Esophagus squamous epithelium (tissue), 4 donors: Measurements from ENCODE around the gene ADD1.
A peak's percentile ranks its signal among the peaks of the same experiment; 100 is the strongest.

ENCODE experiments used
- CTCF ChIP-seq, 6 experiments: fragments of 450-650 bp in 4 of 6; fragments of 200-600 bp in 2 of 6; sonication (generic) in 2 of 6; IDR thresholded peaks; one replicate each; pipeline ENCODE4 v1.5.1; 2016 to 2019; ENCODE audit warnings: antibody characterized with exemption in 6 of 6, mild to moderate bottlenecking in 4 of 6, moderate library complexity in 4 of 6
- POLR2A ChIP-seq, 4 donors: fragments of 450-650 bp; IDR thresholded peaks; one replicate each; pipeline ENCODE4 v1.6.1; 2017; ENCODE audit warnings: antibody characterized with exemption in 4 of 4, mild to moderate bottlenecking in 4 of 4, moderate library complexity in 3 of 4

- TF ChIP-seq CTCF (IDR thresholded peaks at IDR 0.05): no peak
- peak in 1 of 4 donors; percentile 13 for TF ChIP-seq POLR2A (IDR thresholded peaks at IDR 0.05)
Observed at GRCh38 chr4:2794486-2795299, 49.0 kb upstream of the ADD1 start.
